ENCODE results near the gene TRNT1.

The TRNT1 gene

DNA sequence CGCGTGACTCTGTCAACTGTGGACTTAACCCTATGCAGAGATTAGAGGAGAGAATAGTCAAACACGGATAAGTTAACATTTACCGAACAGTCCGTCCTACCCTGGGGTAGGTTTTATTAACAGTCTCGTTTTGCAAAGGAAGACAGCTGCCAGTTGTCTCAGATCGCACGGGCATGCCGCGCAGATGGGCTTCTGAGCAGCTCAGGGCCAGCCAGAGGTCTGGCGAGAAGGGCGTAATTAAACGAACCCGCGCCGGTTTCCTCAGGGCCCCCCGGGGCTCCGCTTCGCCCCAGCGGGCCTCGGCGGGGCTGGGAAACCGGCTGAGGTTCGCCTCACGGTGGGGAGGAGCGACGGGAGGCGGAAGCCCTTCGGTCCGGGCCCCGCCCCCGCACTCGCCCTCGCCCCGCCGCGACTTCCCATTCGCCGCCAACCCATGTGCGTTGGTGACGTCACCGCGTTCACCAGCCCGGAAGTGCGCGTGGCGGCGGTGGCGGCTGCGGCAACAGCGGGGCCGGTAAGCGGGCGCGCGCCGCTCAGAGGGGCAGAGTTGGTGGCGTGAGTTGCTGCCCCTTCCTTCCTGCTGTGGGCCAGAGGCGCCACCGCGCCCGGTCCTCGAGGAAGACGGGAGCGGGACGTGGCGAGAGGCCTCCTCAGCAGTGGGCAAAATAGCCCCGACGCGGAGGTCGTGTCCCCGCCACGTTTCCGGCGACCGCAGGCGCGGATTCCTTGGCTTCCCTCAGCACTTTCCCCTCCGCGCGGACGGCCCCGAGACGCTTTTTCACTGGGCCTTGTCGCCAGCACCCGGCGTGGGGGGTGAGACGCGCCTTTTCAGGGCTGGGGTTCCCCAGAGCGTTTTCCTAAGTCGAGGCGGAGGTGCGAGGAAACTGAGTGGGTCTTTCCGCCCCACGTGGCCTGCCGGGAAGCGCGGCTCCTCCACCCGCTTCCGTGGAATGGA, at the start of gene TRNT1:
TRNT1 (plus strand) TSS at position 464 of the 955 bp plus-strand sequence. CDS start 2,101 bp downstream, outside the sequence.
- peak; percentile 87 for DNase-seq

DNA sequence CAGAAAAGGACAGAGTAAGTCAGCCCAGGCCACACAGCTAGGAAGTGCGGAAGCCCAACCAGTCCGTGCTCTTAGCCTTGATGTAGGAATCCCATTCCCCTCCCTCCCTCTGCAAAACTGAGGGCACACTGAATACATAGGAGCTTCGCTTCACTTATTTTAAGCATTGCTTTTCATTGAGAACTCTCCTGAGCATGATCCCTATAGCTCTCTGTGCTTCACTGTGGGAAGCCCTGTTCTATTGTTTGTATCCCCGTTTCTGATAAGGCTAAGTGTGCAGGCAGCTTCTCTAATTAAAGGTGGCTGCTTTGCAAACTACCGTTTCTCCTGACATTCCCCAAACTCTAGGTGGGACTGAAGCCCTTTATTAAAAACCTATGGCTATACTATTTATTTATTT, 46.4 kb upstream of the TRNT1 start:
- DNase-seq: no peak

DNA sequence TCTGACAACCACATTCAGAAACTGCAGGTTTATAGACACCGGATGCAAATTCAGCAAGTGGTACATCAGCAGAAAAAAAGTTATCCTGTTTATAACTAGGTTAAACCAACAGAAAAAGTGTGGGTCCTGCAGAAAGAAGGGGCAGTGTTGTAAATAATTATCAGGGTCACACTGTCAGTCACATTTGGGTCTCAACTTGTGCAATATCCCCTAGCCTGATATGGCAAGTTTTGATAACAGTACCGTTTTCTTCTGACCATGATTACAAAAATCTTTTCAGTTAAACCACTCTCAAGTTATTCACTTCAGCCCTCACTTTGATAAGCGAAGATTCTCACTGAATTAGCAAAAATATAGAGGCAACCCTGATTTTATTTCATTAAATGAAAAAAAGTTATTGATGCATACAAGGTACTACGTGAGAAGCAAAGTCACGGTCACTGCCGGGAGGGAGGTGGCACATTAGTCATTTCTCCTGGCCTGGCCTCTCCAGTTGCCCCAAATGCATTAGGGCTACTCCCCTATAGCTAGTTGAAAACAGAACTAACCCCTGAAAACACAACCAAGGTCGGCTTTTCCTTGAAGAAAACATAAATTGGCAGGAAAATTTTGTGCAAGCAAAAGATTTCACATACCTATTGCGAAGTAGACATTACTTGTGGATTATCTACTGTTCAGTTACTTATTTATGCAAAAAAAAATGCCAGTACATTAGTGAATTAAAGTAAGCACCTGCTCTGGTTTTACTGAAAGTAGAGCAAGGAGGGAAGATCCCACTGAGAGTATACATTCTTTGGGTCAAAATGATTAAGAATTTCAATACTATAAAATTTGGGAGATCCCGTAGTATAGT, 45.1 kb upstream of the TRNT1 start:
- DNase-seq: no peak

DNA sequence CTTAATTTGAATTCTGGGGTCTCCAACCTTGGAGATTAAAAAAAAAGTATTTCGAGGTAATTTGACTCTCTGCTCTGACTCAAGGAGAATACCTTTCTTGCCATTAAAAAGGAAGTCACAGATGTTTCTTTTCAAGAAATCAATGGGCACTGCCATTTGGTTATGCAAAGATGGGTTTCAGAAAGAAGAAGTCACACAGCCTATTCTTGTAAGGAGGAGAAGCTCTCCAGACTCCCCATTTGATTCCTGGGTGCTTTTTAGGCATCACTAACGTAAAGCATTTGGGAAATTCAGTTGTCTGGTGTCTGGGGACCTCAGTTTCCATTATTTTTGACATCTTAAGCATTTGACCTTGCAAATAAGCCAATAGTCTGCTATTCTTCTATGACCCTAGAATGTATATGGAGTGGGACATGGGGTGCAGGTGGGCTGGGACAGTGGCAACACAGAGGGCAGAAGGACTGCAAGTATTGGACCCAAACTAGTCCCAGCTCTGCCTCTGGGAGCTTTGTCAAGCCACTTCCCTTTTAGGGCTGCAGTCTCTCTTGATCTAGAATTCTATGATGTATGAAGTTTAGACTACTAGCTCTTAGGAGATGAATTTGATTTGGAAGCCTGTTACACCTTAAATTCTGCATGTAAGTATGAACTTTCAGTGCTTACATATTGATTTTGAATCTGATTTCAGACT, 44.4 kb upstream of the TRNT1 start:
- DNase-seq: no peak

DNA sequence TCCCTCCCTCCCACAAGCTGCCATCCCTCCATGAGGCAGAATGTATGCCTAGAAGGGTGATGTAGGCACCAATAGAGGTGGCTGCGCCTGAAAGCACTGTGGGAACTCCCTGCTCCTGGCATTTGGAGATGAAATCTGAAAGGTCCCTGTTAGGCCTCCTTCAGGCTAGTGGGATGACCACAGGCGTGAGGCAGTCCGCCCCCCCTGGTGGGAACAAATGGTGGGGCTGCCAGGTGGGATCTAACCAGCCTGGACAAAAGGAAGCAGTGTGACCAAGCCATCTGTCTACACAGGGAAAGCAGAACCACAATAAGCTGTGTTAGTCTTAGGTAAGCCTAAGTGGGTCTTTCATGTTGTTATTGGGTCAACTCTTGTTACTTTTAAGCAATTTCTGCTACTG, 41.9 kb upstream of the TRNT1 start:
- no peak for DNase-seq

DNA sequence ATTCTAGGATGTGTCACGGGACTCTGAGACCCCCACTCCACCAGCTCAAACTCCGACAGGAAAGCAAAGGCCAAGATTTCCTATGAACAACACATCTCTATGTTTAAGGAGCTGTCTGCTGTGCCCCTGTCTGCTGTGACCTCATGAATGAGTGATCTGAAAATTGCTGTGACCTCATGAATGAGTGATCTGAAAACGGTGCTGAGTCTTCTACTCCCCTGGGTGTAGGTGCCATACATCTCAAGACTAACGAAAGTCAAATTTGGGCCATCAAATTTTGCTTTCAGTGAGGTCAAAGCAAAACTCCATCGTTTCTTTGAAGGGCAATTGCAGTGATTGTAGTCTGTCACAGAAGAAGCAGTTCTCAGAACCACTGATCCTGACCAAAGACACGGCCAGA, 41.0 kb upstream of the TRNT1 start:
- no peak for DNase-seq

DNA sequence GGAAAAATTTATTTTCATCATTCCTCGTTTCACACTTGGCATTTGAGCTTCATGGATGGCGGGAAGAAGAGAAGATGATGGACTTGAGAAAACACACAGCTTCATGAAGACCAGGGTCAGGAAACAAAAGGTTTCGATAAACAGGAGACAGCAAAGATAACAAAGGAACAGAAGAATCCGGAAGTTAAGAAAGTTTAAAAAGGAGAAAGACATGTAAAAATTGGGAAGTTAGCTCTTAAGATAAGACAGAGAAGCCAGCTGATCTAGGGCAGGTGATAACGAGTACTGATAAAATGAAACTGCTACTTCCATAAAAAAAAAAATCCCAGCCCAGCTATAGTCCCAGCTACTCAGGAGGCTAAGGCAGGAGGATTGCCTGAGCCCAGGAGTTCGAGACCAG, 40.5 kb upstream of the TRNT1 start:
- DNase-seq: no peak

DNA sequence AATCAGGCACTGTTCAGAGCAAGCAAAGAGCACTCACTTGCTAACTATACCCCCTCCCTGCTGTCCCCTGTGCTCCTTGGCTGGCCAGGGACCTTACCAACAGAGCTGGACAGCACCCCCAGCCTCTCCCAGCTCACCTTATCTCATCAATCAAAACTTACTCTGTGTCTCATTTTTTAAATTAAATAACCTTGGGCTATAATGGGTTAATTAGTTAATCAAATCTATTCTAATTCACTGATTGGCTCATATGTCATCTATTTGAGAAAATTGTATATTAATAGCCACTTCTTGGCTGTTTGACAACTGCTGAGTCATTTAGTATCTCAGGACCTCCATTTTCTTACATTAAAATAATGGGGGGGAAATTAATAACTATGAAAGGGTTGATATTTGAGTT, 39.5 kb upstream of the TRNT1 start:
- no peak for DNase-seq

DNA sequence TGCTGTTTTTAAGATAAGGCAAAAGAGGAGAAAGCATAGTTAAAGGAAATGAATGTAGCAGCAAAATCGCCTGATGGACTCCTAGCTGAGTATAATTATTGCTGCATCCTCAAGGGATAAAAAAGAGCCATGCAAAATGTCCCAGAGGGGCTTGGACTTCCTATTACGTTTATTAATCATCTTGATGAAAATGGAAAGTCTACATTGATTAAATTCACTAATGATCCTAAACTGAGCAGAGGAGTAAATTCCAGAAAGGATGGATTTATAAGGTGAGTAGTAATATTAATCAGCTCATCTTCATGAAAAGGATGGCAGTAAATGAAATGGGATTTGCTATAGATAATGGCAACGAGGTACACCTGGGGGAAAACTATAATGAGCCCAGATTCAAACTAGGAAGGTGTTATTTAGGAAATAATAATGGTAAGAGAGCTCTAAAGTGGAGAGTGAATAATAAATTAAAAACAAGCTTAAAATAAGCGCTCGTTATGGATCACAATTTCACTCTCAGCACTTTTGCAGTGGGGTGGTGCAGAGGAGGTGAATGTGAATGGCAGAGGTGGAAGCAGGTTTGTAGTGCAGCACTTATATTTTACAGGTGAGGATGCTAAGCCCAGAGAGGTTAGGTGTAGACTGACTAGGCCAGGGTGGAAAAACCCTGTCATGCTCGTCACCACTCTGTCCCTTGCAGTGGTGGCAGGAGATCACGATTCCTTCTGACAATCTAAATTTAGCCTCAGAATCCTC, 38.8 kb upstream of the TRNT1 start:
- DNase-seq: no peak

DNA sequence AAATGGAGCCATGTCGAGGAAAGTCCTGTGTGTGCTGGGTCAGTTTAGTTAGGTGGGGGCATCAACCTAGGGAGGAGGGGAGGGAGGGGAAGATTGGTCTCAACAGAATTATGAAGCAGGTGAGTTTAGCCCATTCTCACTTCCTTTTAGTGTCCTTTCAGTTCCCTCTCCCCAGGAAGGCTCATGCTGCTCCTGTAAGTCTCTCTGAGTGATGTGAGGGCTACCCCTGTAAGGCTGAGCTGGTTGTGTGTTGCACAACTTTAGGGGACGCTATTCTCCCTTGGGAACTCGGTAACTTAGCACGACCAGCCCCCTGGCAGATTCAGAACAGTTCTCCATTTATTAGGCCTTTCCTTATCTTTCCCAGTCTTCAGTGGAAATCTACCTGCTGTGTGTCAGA, 37.7 kb upstream of the TRNT1 start:
- no peak for DNase-seq

DNA sequence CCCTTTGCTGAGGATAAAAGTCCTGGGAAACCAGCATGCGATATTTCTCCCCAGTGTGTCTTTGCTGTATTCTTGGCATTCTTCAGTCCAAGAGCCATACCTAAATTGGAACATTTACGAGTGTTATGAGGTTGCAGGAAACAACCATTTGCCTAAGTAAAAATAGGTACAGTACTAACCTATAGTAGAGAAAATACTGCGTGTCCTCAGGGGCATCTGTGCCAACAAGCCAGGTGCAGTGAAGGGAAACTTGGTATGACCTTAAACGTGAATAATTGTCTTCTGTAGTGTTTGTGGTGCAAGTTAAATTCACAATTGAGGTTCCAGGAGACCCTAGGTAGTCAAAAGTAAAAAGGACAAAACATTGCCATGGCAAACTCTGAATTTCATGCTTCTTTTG, 28.8 kb upstream of the TRNT1 start:
- DNase-seq: no peak

DNA sequence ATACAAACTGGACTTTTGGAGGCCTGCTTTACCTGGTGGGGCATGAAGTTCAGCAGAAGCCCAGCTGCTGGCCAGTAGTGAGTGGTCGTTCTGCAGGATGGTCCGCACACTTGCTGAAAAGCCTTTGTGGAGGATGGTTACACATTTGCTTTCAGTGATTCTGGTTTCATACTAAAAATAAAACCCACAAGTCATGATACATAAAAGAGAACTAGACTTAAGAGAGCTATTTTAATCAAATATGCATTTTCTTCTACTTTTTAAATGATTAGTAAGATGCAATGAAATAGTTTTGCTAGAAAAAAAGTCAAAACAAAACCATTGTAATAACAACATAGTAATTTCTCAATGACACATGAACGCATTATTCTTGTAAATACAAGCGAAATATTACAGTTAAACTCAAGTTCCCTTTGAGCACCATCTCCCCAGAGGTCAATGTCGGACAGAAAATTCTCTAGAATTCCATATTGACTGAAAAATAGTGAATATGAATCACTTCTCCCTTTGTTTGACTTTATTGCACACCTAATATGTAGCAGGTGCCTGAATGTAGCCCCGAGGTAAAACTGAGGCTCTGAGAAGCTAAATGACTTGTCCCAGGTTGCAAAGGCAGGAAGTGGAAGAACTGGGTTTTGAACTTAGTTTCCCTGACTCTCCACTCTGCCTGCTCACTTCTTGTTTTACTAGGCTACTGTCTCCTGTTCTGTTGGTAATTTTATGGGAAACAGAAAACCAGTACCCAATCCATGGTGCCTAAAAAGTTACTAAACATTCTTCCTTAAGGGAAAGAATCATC, 24.9 kb upstream of the TRNT1 start:
- DNase-seq: no peak

DNA sequence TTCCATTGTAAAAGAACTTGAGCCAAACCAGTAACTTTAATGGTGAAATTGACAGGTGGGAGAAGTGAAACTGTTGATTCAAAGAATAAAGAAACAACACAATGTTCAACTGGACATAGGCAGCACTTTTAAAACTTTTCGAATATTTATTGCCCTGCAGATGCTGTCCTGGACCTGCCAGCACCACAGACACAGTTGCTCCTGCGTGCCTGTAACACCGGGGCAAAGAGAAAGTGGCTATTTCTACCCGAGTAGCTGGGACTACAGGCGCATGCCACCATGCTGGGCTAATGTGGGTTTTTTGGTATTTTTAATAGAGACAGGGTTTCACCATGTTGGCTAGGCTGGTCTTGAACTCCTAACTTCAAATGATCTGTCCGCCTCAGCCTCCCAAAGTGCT, 24.0 kb upstream of the TRNT1 start:
- DNase-seq: no peak

DNA sequence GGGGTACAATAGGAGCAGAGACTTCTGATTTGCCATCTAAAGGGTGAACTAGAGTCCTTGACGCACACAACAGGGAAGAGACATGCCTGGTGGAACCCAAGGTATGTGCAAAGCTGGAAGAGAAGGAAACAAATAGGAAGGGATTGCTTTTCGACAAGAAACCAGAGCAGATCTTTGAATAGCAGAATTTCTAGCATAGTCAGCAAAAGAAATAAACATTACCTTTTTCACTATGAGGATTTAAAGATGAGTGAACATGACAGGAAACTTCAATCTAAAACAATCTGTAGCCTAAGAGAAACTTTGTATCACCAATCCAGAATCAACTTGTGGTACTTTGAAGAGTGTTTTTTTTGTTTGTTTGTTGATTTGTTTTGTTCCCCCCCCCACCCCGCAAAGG, 21.5 kb upstream of the TRNT1 start:
- DNase-seq: no peak

DNA sequence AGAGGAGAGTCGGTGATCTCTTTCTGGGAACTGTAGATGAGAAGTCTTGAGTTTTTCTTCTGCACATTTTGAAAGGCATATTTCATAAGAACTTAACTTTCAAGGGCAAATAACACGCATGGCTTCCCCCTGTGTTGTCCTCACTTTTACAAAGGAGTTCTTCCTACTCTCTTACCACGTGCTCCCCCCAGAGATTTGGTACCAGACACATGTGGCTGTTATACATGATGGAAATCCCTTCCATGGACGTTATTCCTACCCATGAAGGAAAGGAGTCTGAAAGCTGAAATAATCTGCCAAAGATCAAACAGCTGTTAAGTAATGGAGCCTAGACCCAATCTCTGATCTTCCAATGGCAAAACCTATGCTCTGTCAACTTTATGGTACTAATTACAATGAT, 20.9 kb upstream of the TRNT1 start:
- DNase-seq: no peak

DNA sequence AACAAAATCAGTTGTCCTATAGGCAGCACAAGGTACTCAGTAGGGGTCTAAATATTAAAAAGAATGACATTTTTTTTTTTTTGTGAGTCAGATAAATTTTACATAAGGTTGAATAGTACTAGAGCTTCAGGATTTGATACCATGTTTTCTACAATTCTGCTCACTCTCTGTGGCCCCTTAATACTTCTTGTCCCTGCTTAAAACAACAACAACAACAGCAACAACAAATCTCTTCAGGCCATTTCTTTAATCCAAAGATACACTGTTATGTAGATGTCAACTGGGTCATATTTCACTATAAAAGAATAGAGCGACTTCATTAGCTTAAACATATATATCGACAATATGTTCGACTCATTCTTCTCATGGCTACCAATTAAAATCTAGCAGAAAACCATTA, 19.6 kb upstream of the TRNT1 start:
- DNase-seq: no peak

DNA sequence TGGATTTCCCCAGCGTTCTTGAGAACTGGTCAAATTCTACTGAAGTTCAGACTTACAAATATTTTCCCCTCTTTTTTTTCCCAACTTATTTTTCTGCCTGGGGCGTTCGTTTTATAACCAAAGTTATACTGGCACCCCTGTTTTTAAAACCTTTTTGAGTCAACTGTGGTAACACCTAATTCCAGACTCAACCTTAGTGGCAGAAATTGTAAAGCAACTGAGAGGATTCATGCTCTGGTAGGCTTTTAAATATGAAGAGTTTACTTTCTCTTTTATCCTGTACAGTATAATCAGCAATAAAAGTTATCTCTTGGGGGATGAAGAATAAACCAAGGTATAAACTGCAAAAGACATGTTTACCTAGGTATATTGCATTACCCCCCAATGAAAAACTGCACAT, 18.9 kb upstream of the TRNT1 start:
- DNase-seq: no peak

DNA sequence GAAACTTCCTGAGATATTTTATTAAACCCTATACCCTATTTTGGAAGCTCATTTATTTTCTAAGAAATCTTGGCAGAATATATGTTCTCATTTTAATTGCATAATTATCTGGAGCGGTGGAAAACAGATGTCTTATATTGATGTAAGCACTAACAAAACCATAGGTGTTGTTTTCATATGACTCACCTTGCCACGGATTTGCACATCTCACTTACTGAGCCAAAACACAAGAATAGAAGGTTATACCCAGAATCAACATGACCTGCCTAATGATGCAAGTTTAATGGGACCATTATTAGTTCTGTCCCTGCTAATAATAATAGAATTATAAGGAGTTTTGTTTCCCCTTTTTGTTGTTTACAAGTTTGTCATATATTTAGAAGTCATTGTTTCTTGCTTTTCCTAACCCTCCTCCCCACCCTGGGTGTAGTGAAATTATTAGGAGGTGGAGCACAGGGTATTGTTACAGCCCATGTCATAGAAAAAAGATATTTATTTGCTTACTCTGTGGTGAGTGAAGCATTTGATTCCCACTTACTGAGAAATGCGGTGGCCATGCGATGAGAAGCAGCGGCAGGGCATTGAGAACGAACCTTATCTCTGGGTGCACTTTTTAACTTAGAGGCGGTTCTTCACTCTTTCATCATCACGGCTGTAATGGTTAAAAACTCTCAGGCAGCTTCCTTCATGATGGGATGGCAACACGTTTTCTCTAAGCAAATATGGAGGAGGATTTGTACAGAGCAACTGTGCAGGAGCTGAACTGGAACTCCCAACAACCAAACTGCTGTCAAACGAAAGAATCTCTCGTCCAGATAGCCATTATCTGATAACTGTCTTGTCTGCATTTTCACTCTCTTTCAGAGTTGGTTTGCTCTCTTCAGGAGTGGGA, 17.1 kb upstream of the TRNT1 start:
- DNase-seq: no peak

DNA sequence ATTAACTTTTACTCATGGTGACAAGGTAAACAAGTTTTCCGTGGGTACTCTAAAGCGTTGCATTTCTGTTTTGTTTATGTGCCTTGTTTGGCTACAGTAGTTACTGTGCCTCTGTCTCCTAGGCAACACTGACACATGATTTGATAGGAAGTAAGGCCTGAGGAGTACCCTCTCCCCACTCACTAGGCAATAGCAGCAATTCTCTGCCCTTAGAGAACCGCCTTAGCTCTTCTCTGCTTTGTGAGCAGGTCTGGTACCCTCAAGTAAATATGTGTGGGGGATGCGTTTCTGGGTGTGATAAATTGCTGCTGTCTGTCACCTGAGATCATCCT, 16.5 kb upstream of the TRNT1 start, which contains the start of gene IL5RA:
IL5RA (minus strand) TSS at position 76 of the 332 bp plus-strand sequence. CDS start 5,390 bp downstream, outside the sequence.
- DNase-seq: no peak

DNA sequence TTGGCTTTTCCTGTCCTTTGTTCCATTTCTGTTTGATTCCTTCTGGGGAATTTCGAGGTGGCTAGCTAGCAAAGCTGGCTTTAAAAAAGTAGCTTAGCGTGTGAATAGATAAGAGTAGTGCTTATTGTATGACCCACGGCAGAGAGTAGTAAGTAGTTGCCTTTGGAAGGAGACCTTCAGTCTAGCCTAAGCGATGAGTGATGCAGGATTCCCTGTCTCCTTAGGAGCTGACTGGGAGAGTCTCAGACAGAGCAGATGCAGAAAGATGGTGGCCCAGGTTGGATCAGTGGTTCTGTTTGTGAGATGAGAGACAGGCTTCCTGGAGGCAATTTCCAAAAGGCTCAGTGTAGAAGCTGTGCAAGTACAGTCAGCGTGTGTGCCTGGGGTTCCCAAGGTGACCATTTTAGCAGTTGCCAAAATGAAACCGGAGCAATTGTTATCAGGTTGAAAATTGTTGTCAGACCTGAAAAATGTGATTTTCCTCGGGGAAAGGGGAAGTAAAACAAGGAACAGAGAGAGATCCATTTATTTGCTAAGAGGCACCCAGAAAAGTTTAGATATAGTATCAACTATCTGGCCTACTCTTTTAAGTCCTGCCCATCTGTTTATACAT, 15.9 kb upstream of the TRNT1 start:
- no peak for DNase-seq

Data from NCI-H1048 (cell line).